D721Med (cell line): ENCODE data around the gene CDKAL1.

Experiments used
- DNase-seq: peaks from one replicate; pipeline ENCODE4 v3.0.0; 2011; ENCODE audit warnings: low spot score; ENCODE audit not compliant: insufficient read length
- FAIRE-seq: peaks from 2 replicates; lab custom pipeline; 2011; peaks lifted over from hg19 to GRCh38; lab: Jason Lieb, UNC
- CTCF ChIP-seq: IDR thresholded peaks from 2 replicates; pipeline ENCODE4 v1.5.1; 2012; ENCODE audit warnings: mild to moderate bottlenecking, control low read depth; ENCODE audit not compliant: insufficient read depth; ENCODE audit errors: missing control alignments

Gene CDKAL1

GRCh38 chr6:20630617-20631548, 96.6 kb downstream of the CDKAL1 start:
- no peak for TF ChIP-seq CTCF
- DNase-seq (no peak), FAIRE-seq (no peak)

- TF ChIP-seq CTCF, result no peak
- FAIRE-seq (no peak), DNase-seq (no peak)
Measured at GRCh38 chr6:20631549-20631924, 97.3 kb downstream of the CDKAL1 start.

GRCh38 chr6:20632696-20633095, 98.4 kb downstream of the CDKAL1 start:
- DNase-seq (no peak), FAIRE-seq (no peak)
- TF ChIP-seq CTCF, result no peak

GRCh38 chr6:20633566-20634340, 99.5 kb downstream of the CDKAL1 start:
- DNase-seq (no peak), FAIRE-seq (no peak)
- TF ChIP-seq CTCF, result no peak

- no peak for TF ChIP-seq CTCF
- DNase-seq (no peak), FAIRE-seq (no peak)
Measured at GRCh38 chr6:20639161-20639560, 104.9 kb downstream of the CDKAL1 start.

GRCh38 chr6:20640181-20640580, 105.9 kb downstream of the CDKAL1 start:
- DNase-seq (peak; percentile 41), FAIRE-seq (peak; percentile 58)
- no peak for TF ChIP-seq CTCF
